ENCODE data around the gene AK8. TPM values are rescaled to one million over a fixed set of nuclear protein-coding genes. Genes with fewer than 3 reads are reported as not detected.
A peak's percentile ranks its signal among the peaks of the same experiment; 100 is the strongest.

The AK8 gene
- total RNA-seq, 1 donor from 2014 or later = under 0.01 TPM

- DNase-seq (ENCODE audit: low read depth in 2 of 2) = peak; percentile 67 to 80
Observed at GRCh38 chr9:132800038-132800648, 77.9 kb downstream of the AK8 start.

GRCh38 chr9:132798817-132799790 is 79.0 kb downstream of the AK8 start:
- DNase-seq (ENCODE audit: low read depth in 2 of 2) = no peak

DNA sequence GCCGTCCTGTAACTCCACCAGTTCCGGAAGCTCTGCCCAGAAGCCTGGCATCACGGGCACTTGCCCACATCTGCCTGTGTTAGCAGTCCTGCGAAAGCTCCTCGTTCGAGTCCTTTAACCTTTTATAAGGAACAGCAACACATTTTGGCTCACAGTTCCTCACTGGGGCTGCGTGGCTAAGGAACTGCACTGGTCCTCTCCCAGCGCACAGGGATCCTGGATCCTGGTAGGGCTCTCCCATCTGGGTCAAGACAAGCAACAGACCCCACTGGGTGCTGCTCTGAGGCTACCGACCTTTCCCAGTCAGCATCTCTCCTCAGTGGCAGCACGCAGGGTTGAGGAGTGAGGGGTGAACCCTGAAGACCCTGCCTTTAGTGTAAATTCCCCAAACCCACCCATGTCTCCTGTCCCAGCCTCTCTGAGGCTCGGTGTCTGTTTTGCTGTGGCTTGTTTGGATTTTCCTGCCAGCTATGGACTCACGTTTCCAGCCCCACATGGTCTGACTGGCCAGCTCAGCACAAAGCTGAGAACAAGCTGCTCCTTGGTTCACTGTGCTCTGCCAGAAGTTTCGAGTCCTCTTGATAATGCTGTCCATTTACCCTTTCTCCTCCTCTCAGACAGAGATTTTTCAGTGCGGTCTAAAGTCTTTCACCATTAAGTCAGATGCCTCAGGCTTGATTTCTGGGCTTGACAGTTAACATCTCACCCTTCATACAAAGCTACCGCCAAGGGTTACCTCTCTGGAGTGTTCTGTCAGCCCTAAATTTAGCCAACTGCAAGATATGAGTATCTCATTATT is 80.0 kb downstream of the AK8 start:
- no peak for DNase-seq (ENCODE audit: low read depth in 2 of 2)

GRCh38 chr9:132795511-132796303 is 82.4 kb downstream of the AK8 start:
- no peak for DNase-seq (ENCODE audit: low read depth in 2 of 2)

DNA sequence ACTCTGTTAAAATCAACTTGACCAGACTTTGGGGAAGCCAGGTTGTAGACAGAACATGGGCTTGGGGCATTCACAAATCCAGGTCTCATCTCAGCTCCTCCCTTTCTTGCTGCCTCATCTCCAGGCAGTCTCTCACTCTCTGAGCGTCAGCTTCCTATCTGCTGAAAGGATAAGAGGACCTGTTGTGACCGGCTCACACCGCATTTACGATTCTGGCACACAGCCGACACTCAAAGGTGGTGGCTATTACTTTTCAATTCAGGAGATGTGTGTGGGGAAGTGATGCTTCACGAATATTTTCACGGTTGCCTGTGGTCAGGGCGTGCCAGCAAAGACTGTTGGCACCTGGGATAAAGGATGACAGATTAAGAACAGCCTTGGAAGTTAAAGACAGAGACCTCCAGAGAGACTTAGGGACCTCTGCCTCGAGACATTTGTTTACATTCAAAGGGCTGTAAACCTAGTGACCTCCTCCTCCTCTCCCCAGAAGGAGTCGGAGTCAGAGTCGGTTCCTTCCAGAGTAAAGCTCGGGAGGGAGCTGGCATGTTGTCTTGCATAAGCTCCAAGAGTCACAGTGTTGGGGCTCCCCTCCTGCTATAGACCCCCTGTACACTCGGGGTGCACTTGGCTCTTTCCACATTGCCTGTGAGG is 83.2 kb downstream of the AK8 start:
- no peak for DNase-seq (ENCODE audit: low read depth in 2 of 2)

- no peak for DNase-seq (ENCODE audit: low read depth in 2 of 2)
Observed at GRCh38 chr9:132793606-132794580, 84.2 kb downstream of the AK8 start.

DNA sequence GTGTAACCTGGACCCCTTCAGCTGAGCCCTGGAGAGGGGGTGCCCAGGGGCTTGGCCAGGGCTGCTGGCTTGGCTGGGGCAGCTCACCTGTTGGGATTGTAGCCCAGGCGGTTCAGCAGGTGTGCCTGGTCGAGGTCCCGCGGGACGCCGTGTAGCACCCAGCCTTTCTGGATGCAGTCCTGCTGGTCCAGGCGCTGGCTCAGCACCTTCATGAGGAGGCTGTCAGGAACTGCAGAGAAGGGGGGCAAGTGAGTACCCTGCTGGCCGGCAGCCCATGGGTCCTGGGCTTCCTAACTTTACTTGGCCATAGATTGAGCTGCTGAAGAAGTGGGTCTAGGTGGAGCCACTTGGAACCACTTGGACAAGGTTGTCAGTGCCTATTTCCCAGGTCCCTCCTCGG is 85.5 kb downstream of the AK8 start:
- DNase-seq (ENCODE audit: low read depth in 2 of 2) = no peak

GRCh38 chr9:132791699-132792240 is 86.3 kb downstream of the AK8 start:
- no peak for DNase-seq (ENCODE audit: low read depth in 2 of 2)

GRCh38 chr9:132789719-132790118 is 88.4 kb downstream of the AK8 start:
- DNase-seq (ENCODE audit: low read depth in 2 of 2) = no peak

DNA sequence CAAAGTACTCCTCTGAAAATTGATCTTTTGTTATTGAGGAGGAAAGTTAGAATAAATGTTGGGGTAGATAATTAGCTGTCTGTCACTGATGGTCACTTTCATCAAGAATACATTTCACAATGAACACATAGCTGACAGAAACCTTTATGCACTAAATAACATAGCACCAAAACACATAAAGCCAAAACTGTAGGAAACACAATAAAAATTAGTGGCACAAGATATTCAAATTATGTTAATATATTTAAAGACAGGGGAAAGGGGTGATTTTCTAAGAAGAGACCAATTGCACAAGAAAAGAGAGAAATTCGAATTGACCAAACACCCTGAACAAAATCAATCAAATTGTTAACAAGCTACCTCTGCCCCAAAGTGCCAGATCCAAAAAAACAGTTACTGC is 89.7 kb downstream of the AK8 start:
- DNase-seq (ENCODE audit: low read depth in 2 of 2) = no peak

GRCh38 chr9:132787748-132788159 is 90.3 kb downstream of the AK8 start:
- DNase-seq (ENCODE audit: low read depth in 2 of 2) = no peak

GRCh38 chr9:132784286-132784830 is 93.7 kb downstream of the AK8 start:
- DNase-seq (ENCODE audit: low read depth in 2 of 2) = no peak

DNA sequence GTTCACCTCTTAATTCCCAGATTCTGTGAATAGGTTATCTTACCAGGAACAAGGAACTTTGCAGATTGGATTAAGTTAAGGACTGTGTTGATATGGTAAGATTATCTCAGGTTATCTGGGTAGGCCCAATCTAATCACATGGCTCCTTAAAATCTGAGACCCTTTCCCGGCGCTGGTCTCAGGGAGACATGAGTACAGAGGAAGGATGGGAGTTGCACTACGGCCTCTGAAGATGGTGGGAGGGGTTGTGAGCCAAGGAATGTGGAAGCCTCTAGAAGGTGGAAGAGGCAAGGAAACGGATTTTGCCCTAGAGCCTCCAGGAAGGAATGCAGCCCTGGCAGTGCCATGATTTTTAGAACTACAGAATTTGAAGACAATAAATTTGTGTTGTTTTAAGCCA is 95.1 kb downstream of the AK8 start:
- no peak for DNase-seq (ENCODE audit: low read depth in 2 of 2)

DNA sequence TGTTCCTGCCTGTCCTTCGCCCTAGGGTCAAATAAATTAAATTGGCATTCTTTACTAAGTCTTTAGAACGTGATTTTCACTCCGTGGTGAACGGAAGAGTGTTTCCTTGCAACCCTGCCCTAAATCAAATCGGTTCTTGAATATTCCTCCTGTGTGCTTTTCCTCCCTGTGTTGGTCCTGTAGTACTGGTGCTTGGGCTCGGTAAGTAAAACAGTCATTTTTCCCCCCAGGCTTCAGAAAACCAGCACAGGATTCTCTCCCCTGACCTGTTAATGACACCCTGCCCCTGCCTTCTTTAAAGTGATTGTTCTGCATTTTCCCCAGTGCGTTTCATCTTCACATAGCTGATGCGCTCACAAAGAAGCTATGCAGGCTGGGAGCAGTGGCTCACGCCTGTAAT is 96.0 kb downstream of the AK8 start:
- no peak for DNase-seq (ENCODE audit: low read depth in 2 of 2)

GRCh38 chr9:132780230-132781007 is 97.7 kb downstream of the AK8 start:
- DNase-seq (ENCODE audit: low read depth in 2 of 2) = no peak

- no peak for DNase-seq (ENCODE audit: low read depth in 2 of 2)
Observed at GRCh38 chr9:132776891-132777290, 101.2 kb downstream of the AK8 start.

DNA sequence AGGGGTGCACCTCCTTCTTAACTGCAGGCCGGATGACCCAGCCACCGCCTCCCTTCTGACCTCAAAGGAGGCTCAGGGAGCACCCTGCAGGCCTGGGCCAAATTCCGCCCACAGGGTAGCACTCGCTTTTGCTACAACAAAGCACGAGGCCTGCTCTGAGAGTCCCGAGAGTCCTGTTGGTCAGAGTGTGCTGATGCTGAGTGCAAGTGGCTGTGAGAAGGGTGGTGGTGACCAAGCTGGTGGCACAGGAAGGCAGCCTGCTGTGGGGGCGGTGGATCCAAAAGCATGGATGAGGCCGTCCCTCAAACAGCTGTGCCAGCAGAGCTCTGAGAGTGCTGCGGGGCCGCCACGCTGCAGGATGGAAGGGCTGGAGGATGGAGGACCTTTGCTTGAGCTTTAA is 101.8 kb downstream of the AK8 start:
- no peak for DNase-seq (ENCODE audit: low read depth in 2 of 2)

GRCh38 chr9:132775720-132776119 is 102.4 kb downstream of the AK8 start:
- DNase-seq (ENCODE audit: low read depth in 2 of 2) = no peak

Data from lung microvascular endothelial cell (primary cell).